Skeletal muscle satellite cell (primary cell): ENCODE measurements around the gene ABCG4.
A peak's percentile ranks its signal among the peaks of the same experiment; 100 is the strongest.

ENCODE experiments used
- H3K27me3 ChIP-seq: 2 replicates; pipeline ENCODE4 v1.7.0; 2013; ENCODE audit warnings: low read length; ENCODE audit not compliant: control insufficient read depth, insufficient read depth
- H3K36me3 ChIP-seq: 2 replicates; pipeline ENCODE4 v1.7.0; 2013; ENCODE audit warnings: mild to moderate bottlenecking, control low read depth, low read length; ENCODE audit not compliant: insufficient read depth
- H3K4me1 ChIP-seq: 2 replicates; pipeline ENCODE4 v1.7.0; 2013; ENCODE audit warnings: low read length; ENCODE audit not compliant: control insufficient read depth, insufficient read depth
- H3K4me2 ChIP-seq: 2 replicates; pipeline ENCODE4 v1.7.0; 2013; ENCODE audit warnings: mild to moderate bottlenecking, low read length
- H3K4me3 ChIP-seq: 2 replicates; pipeline ENCODE4 v1.7.0; 2013; ENCODE audit warnings: low read length
- H3K9ac ChIP-seq: 2 replicates; pipeline ENCODE4 v1.7.0; 2013; ENCODE audit warnings: mild to moderate bottlenecking, low read depth, low read length, moderate library complexity
- H3K9me3 ChIP-seq: replicated peaks from 2 replicates; pipeline ENCODE4 v1.7.0; 2013; ENCODE audit warnings: mild to moderate bottlenecking, control low read depth, low read length

ABCG4 gene

DNA sequence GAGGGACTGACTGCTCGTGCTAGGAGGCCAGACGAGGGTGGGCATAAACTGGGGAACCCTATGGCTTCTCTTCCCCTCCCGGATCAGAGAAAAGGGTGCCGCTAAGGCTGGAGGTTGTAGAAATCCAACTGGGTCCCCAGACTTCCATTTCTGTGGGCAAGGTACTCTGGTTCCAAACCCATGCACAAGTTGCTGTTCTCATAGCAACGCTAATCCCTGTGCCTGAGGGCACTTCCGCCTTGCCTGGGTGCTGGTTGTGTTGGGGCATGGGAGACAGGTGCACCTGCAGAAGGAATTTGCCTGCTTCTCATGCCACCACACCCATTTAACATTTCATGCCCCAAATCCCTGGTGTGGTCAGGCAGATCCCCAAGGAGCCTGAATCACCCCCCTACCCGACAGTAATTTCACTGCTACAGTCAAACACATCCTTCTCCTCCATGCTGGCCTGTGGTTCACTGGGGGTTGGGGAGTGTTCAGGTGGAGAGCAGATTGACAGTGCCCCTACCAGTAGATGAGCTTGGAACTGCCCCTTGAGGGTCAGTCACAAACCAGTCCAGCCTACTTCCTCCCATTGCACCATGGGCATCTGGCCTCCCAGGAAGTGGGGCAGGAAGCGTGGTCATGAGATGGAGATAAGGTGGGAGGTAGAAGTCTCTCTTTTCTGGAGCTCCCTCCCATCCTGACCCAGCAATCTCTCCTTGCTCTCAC is 40.6 kb upstream of the ABCG4 start:
- no peaks in the 10 kb centered on the region for H3K9me3 ChIP-seq
- H3K27me3 ChIP-seq: no peaks in the 10 kb centered on the region
- peak overlapping the region; percentile 88 for H3K4me3 ChIP-seq
- peak overlapping the region; percentile 94 for H3K4me2 ChIP-seq
- H3K9ac ChIP-seq: peak overlapping the region; percentile 82
- H3K36me3 ChIP-seq: peaks cover 18% of the 10 kb centered on the region
- peaks cover 18% of the 10 kb centered on the region for H3K4me1 ChIP-seq

DNA sequence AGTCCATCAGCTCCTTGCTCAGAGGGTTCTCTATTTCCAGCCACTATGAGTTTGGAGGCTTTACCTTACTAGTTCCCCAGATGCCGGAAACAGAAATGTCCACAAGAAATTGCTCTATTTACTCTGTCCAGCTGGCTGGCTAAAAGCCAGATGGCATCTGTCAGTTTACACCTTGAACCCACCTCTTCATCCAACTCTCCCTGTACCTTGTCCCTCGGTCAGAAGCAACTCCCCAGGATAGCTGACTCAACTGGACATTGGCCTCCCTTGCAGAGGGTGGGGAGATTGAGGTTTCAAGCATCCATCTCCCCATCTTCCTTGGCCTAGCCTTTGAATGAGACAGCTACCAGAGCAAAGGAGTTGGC is 40.0 kb upstream of the ABCG4 start:
- peak overlapping the region; percentile 94 for H3K4me2 ChIP-seq
- no peaks in the 10 kb centered on the region for H3K27me3 ChIP-seq
- H3K4me1 ChIP-seq: peaks cover 18% of the 10 kb centered on the region
- H3K9me3 ChIP-seq: no peaks in the 10 kb centered on the region
- H3K9ac ChIP-seq: no peak overlapping the region
- peak overlapping the region; percentile 88 for H3K4me3 ChIP-seq
- peaks cover 23% of the 10 kb centered on the region for H3K36me3 ChIP-seq

DNA sequence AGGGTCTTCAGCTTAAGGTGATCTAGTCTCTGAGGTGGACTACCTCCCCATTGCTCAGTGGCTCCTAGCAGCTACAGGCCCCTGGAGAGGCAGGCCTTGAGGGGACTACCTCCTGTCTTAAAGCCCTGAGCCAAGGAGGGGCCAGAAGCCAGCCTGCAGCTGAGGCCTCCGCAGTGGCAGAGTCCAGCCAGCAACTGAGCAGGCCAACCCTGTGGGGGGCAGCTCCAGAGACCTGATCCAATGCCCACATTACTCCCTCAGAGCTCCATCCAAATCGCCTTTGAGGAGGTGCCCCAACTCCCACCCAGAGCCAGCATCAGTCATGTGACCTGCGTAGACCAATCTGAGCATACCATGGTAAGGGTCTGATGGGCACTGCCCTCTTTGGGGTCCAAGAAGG is 39.0 kb upstream of the ABCG4 start:
- no peak overlapping the region for H3K4me2 ChIP-seq
- H3K9me3 ChIP-seq: no peaks in the 10 kb centered on the region
- no peak overlapping the region for H3K9ac ChIP-seq
- peaks cover 28% of the 10 kb centered on the region for H3K36me3 ChIP-seq
- H3K4me1 ChIP-seq: peaks cover 18% of the 10 kb centered on the region
- no peak overlapping the region for H3K4me3 ChIP-seq
- H3K27me3 ChIP-seq: no peaks in the 10 kb centered on the region

DNA sequence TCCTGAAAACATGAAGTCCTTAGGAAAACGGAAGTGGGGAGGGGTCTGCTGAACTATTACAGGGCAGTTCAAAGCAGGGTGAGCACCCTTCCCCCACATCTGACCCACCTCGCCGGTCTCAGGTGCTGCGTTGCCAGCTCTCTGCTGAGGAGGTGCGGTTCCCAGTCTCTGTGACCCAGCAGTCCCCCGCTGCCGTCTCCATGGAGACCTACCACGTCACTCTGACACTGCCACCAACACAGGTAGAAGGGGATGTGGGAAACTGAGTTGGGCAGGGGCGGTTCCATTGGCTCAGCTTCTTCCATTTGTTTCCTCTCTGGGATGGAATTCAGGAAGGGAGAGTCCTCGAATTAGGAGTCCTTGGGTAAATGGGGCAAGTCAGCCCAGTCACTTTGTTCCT is 38.4 kb upstream of the ABCG4 start:
- no peak overlapping the region for H3K4me3 ChIP-seq
- H3K9me3 ChIP-seq: no peaks in the 10 kb centered on the region
- no peak overlapping the region for H3K4me2 ChIP-seq
- peaks cover 28% of the 10 kb centered on the region for H3K36me3 ChIP-seq
- H3K4me1 ChIP-seq: peaks cover 18% of the 10 kb centered on the region
- H3K27me3 ChIP-seq: no peaks in the 10 kb centered on the region
- H3K9ac ChIP-seq: no peak overlapping the region

DNA sequence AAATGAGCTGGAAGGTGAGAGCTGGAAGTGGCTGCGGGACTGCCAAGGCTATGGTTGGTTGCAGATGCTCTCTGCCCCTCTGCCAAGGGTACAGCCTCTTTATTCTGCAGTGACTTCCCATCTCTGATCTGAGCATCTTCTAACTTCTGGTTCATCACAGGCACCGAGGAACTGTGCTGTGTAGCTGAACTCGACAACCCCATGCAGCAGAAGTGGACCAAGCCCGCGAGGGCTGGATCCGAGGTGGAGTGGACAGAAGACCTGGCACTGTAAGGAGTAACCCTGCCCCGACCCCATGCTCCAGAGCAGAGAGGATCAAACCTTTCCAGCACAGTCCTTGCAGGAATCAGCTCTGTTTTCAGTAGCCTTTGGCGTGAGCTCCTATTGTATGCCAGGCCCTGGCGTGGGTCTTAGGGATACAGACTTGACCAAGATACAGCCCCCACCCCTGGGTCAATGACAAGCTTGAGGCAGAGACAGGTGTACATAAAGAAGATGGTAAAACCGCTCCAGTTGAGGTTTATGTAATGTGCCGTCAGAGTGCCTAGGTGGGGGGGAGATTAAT is 37.4 kb upstream of the ABCG4 start:
- H3K9ac ChIP-seq: no peak overlapping the region
- peaks cover 18% of the 10 kb centered on the region for H3K4me1 ChIP-seq
- H3K36me3 ChIP-seq: peaks cover 28% of the 10 kb centered on the region
- H3K4me2 ChIP-seq: no peak overlapping the region
- H3K4me3 ChIP-seq: no peak overlapping the region
- no peaks in the 10 kb centered on the region for H3K27me3 ChIP-seq
- no peaks in the 10 kb centered on the region for H3K9me3 ChIP-seq

DNA sequence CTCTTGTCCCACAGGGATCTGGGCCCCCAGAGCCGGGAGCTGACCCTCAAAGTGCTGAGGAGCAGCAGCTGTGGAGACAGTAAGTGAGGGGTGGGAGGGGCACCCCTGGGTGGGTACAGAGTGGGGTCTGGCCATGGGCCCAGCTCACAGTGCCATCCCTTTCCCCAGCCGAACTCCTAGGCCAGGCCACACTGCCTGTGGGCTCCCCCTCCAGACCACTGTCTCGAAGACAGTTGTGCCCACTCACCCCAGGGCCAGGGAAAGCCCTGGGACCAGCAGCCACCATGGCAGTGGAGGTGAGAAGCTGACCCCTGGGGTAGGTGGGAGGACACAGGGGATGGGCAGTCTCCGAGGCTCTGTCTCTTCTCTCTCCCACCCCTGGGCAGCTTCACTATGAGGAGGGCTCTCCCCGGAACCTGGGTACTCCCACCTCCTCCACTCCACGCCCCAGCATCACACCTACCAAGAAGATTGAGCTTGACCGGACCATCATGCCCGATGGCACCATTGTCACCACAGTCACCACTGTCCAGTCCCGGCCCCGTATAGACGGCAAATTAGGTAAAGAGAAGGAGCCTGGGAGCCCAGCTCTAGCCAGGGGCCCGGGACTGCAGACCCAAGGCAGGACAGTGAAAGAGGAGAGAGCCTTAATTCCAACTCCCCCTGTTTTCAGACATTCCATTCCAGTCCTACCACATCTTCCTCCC is 36.4 kb upstream of the ABCG4 start:
- H3K36me3 ChIP-seq: peaks cover 28% of the 10 kb centered on the region
- H3K9ac ChIP-seq: no peak overlapping the region
- peaks cover 13% of the 10 kb centered on the region for H3K4me1 ChIP-seq
- H3K9me3 ChIP-seq: no peaks in the 10 kb centered on the region
- H3K27me3 ChIP-seq: no peaks in the 10 kb centered on the region
- H3K4me3 ChIP-seq: no peak overlapping the region
- H3K4me2 ChIP-seq: no peak overlapping the region

DNA sequence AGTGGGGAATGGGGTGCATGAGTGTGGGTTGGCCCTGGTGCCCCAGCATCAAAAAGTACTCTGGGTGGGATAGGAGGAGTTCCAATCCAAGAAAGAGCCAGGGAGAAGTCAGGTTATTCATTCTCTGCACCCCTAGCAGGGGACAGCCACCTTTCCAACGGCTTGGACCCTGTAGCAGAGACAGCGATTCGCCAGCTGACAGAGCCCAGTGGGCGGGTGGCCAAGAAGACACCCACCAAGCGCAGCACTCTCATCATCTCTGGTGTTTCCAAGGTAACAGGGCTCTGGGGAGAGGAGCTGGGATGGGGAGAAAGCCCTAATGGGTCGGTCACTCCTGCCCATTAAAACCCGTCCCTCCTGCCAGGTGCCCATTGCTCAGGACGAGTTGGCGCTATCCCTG is 35.1 kb upstream of the ABCG4 start:
- Histone ChIP-seq H3K4me3 (no peak overlapping the region), H3K27me3 (no peaks in the 10 kb centered on the region), H3K4me2 (no peak overlapping the region), H3K9me3 (no peaks in the 10 kb centered on the region), H3K36me3 (peaks cover 28% of the 10 kb centered on the region), H3K4me1 (peaks cover 4% of the 10 kb centered on the region), H3K9ac (no peak overlapping the region)

DNA sequence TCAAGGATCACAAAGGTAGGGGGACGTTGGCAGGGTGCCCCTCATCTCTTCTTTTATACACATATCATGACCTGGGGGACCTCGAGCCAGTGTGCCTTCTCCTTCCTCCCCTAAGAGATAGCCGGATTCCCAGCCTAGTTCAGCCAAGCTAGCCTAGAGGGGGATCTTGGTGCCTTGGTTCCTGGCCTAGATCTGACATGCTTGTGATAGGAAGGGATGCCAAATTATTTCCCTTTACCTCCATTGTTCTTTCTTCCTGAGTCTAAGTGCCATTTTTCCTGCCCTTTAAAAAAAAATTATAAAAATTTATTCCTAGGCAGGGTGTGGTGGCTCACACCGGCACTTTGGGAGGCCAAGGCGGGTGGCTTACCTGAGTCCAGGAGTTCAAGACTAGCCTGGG is 34.5 kb upstream of the ABCG4 start:
- H3K4me1 ChIP-seq: no peaks in the 10 kb centered on the region

DNA sequence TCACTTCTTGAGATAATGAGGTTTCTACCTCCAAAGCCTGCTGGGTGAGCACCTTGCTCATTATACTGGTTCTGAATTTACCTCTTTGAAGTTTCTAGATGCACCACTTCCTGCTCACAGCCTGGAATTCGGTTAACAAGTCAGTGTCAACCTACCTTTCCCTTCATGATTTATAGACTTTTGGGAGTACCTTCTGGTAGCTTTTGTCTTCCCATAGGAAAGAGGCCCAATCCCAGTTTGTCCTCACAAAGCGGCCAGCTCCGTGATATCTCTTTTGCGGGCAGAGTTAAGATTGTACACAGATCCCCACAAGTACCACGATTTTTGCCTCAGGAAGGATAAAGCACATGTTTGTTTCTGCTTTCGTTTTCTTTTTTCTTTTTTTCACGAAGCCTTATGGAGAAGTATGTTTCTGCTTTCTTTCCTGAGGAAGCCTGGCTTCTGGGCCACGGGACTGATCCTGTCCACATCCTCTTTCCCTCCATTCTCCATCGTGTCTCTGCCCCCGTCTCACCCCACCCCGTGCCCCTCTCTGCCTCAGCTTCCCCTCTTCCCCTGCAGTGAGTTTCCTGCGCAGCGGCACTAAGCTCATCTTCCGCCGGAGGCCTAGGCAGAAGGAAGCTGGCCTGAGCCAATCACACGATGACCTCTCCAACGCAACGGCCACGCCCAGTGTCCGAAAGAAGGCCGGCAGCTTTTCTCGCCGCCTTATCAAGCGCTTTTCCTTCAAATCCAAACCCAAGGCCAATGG is 33.2 kb upstream of the ABCG4 start:
- peaks cover 26% of the 10 kb centered on the region for H3K36me3 ChIP-seq
- no peak overlapping the region for H3K4me2 ChIP-seq
- H3K27me3 ChIP-seq: no peaks in the 10 kb centered on the region
- H3K4me1 ChIP-seq: peaks cover 5% of the 10 kb centered on the region
- H3K9me3 ChIP-seq: no peaks in the 10 kb centered on the region
- no peak overlapping the region for H3K4me3 ChIP-seq
- H3K9ac ChIP-seq: no peak overlapping the region

More for the DNA sequence above, 34.5 kb upstream of the ABCG4 start:
- H3K36me3 ChIP-seq: peaks cover 28% of the 10 kb centered on the region
- H3K9ac ChIP-seq: no peak overlapping the region
- H3K9me3 ChIP-seq: no peaks in the 10 kb centered on the region
- no peak overlapping the region for H3K4me2 ChIP-seq
- H3K27me3 ChIP-seq: no peaks in the 10 kb centered on the region
- H3K4me3 ChIP-seq: no peak overlapping the region

DNA sequence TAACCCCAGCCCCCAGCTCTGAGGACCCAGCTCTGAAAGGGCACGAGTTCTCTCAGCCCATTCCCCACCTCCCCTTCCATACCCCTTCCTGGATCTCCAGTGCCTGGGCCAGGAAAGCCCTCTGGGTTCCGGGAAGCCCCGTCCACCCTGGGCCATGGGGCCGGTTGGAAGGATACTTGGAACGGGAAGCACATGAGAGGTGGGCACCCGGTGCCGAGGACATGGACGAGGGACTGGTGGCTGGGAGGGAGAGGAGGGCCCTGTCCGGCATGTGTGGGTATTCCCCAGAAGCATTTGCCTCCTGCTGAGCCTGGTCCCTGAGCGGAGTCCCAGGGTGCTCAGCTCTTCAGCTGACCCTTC is 32.6 kb upstream of the ABCG4 start:
- no peak overlapping the region for H3K9ac ChIP-seq
- H3K36me3 ChIP-seq: peaks cover 22% of the 10 kb centered on the region
- H3K27me3 ChIP-seq: no peaks in the 10 kb centered on the region
- H3K4me2 ChIP-seq: no peak overlapping the region
- no peak overlapping the region for H3K4me3 ChIP-seq
- H3K9me3 ChIP-seq: no peaks in the 10 kb centered on the region
- H3K4me1 ChIP-seq: peaks cover 9% of the 10 kb centered on the region

DNA sequence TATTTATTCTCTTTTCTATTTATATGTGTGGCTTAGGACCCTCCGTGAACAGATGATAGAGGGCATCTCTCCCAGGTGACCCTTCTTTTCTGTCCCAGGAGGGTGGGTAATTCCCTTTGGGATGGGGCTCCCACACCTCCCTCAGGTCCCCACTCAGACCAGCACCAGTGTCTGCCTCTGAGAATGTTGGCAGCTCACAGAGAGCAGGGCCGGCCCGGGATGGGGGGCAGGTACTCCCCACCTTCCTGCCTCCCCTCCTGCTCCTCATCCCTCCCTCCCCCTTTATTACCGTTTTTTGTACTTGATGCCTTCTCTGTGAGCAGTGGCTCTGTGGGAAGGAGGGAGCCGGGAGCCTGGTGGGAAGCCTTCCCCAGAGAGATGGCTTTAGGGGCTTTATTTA is 32.3 kb upstream of the ABCG4 start:
- Histone ChIP-seq H3K4me3 (no peak overlapping the region), H3K36me3 (peaks cover 18% of the 10 kb centered on the region)

More for the DNA sequence above, 32.3 kb upstream of the ABCG4 start:
- Histone ChIP-seq H3K9me3 (no peaks in the 10 kb centered on the region), H3K4me1 (peaks cover 9% of the 10 kb centered on the region), H3K9ac (no peak overlapping the region), H3K4me2 (no peak overlapping the region), H3K27me3 (no peaks in the 10 kb centered on the region)
